Fibroblast of lung (primary cell): Measurements from ENCODE around the gene SGCA. TPM values are rescaled to one million over a fixed set of nuclear protein-coding genes. Genes with fewer than 3 reads are reported as not detected.
A peak's percentile ranks its signal among the peaks of the same experiment; 100 is the strongest.

ENCODE experiments used
- DNase-seq, 2 donors: peaks; one replicate each; pipeline versions ENCODE4 v3.0.0 to v3.0.0-alpha.2; 2010; ENCODE audit warnings: low read depth in 2 of 2
- H2AFZ ChIP-seq: 2 replicates; pipeline ENCODE4 v1.5.1; 2012; ENCODE audit warnings: low read length, control low read depth, inconsistent platforms
- H3K27ac ChIP-seq: 2 replicates; pipeline ENCODE4 v1.5.1; 2011; ENCODE audit warnings: low read length, control low read depth; ENCODE audit not compliant: insufficient read depth
- H3K27me3 ChIP-seq: 2 replicates; pipeline ENCODE4 v1.5.1; 2011; ENCODE audit warnings: mild to moderate bottlenecking, low read length; ENCODE audit not compliant: control insufficient read depth, insufficient read depth
- H3K36me3 ChIP-seq: 2 replicates; pipeline ENCODE4 v1.5.1; 2011; ENCODE audit warnings: low read length; ENCODE audit not compliant: control insufficient read depth, insufficient read depth
- H3K4me1 ChIP-seq: 2 replicates; pipeline ENCODE4 v1.5.1; 2011; ENCODE audit warnings: low read length; ENCODE audit not compliant: control insufficient read depth, insufficient read depth; ENCODE audit errors: extremely low read depth
- H3K4me2 ChIP-seq: 2 replicates; pipeline ENCODE4 v1.5.1; 2011; ENCODE audit warnings: low read length, control low read depth; ENCODE audit not compliant: insufficient read depth; ENCODE audit errors: extremely low read depth
- H3K4me3 ChIP-seq, 4 experiments: fragments of 200-600 bp in 1 of 4; sonication (generic) in 1 of 4; replicated peaks in 1 of 4; 2 replicates each; pipeline ENCODE4 v1.5.1; 2011 to 2016; ENCODE audit warnings: low read length in 4 of 4, low read depth in 3 of 4, mild to moderate bottlenecking in 3 of 4, control low read depth in 2 of 4, inconsistent platforms in 1 of 4, mixed read lengths in 1 of 4; ENCODE audit not compliant: insufficient read depth in 1 of 4; ENCODE audit errors: control extremely low read depth in 1 of 4
- H3K79me2 ChIP-seq: 2 replicates; pipeline ENCODE4 v1.5.1; 2012; ENCODE audit warnings: mild to moderate bottlenecking, low read length, inconsistent platforms; ENCODE audit not compliant: control insufficient read depth, insufficient read depth
- H3K9ac ChIP-seq: 2 replicates; pipeline ENCODE4 v1.5.1; 2011; ENCODE audit warnings: mild to moderate bottlenecking, low read length, control low read depth; ENCODE audit not compliant: insufficient read depth
- H3K9me3 ChIP-seq: 2 replicates; pipeline ENCODE4 v1.5.1; 2012; ENCODE audit warnings: low read depth, low read length; ENCODE audit not compliant: control insufficient read depth, insufficient read depth
- H4K20me1 ChIP-seq: 2 replicates; pipeline ENCODE4 v1.5.1; 2011; ENCODE audit warnings: low read length; ENCODE audit not compliant: control insufficient read depth, insufficient read depth; ENCODE audit errors: extremely low read depth
- CTCF ChIP-seq, 2 donors: IDR thresholded peaks in 1 of 2; conservative IDR thresholded peaks in 1 of 2; 1 replicate in 1 of 2; 2 replicates in 1 of 2; pipeline ENCODE4 v1.5.1; 2011 to 2012; ENCODE audit warnings: low read length in 2 of 2, control low read depth in 1 of 2, inconsistent platforms in 1 of 2, low read depth in 1 of 2, mild to moderate bottlenecking in 1 of 2
- EZH2 ChIP-seq: IDR thresholded peaks from 2 replicates; pipeline ENCODE4 v1.5.1; 2012; ENCODE audit warnings: low read length, control low read depth, mild to moderate bottlenecking; ENCODE audit errors: missing control alignments
- polyA plus RNA-seq, 2 donors: library from polyadenylated mRNA; depleted of rRNA in 1 of 2; stranded (reverse) in 1 of 2; unstranded in 1 of 2; fragments of >200 nt; gene quantifications; 2 replicates each; pipeline ENCODE4 v1.2.1, GENCODE V29; 2011 to 2012; ENCODE audit warnings: missing spikeins in 1 of 2
- total RNA-seq: library from RNA; depleted of rRNA; stranded (reverse); fragments of >200 nt; gene quantifications from 2 replicates; pipeline ENCODE4 v1.2.1, GENCODE V29; 2014

SGCA gene
- total and polyA plus RNA-seq, 2 donors (not counting 1 experiment from before 2014, with no cell fraction given), result 1.6 to 4.3 TPM

DNA sequence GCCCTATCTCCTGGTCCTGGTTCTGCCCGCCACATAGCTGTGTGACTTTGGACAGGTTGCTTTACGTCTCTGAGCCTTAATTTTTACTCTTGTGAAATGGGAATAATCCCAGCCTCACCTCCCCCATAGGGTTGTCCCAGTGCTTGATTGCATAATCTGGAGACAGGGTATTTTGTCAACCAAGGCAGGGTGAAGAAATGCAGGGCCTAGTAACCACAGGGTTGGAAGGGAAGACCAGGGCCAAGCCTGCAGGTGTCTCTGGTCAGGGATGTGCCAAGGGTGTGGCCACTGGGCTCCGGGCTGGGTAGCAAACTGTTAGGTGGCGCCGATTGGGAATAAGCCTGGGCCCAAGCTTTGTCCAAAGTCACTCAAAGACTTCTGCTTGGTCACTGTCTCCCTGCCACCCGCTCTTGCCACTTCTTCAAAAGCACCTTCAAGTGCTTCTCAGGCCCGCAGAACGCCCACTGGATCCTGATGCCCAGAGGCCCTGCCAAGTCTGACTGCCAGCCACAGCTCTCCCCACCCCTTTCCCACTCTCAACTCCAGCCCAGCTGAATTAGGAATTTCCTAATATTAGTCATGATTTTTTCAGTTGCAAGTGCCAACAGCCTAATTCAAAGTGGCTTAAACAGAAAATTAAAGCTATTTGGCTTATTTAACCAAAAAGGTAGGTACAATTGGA is 56.2 kb downstream of the SGCA start:
- peak; percentile 70 to 84 for DNase-seq
- H3K4me3 ChIP-seq, result peak overlapping the region in 1 of 4 experiments; percentile 5
- H2AFZ ChIP-seq, result no peak overlapping the region
- H3K27ac ChIP-seq, result no peak overlapping the region
- H3K4me2 ChIP-seq, result peak overlapping the region; percentile 51
- no peaks in the 10 kb centered on the region for H3K79me2 ChIP-seq
- peaks cover 32% of the 10 kb centered on the region for H3K4me1 ChIP-seq
- no peaks in the 10 kb centered on the region for H4K20me1 ChIP-seq
- no peak overlapping the region for H3K9ac ChIP-seq
- H3K36me3 ChIP-seq, result no peaks in the 10 kb centered on the region
- no peak for TF ChIP-seq CTCF (conservative IDR thresholded peaks at IDR 0.05 in 1 of 2, IDR thresholded peaks at IDR 0.05 in 1 of 2; ENCODE audit: low read depth in 1 of 2, low read length in 2 of 2)
- no peak for TF ChIP-seq EZH2
- H3K27me3 ChIP-seq, result no peaks in the 10 kb centered on the region
- no peaks in the 10 kb centered on the region for H3K9me3 ChIP-seq

GRCh38 chr17:50222922-50223321 is 57.1 kb downstream of the SGCA start:
- Histone ChIP-seq H3K4me3 (no peak overlapping the region), H3K9ac (no peak overlapping the region), H3K4me1 (peaks cover 27% of the 10 kb centered on the region), H3K27ac (no peak overlapping the region), H4K20me1 (no peaks in the 10 kb centered on the region), H3K36me3 (no peaks in the 10 kb centered on the region), H3K9me3 (no peaks in the 10 kb centered on the region), H3K27me3 (no peaks in the 10 kb centered on the region), H2AFZ (no peak overlapping the region), H3K79me2 (no peaks in the 10 kb centered on the region), H3K4me2 (no peak overlapping the region)
- DNase-seq, result no peak
- TF ChIP-seq EZH2, result no peak
- TF ChIP-seq CTCF (conservative IDR thresholded peaks at IDR 0.05 in 1 of 2, IDR thresholded peaks at IDR 0.05 in 1 of 2; ENCODE audit: low read depth in 1 of 2, low read length in 2 of 2), result no peak

Other genes with a start within 250 kb of the SGCA start
- gene DLX4, start 196.8 kb upstream of the SGCA start, total RNA-seq, result not detected in 2 replicates
- not detected in 2 replicates for gene DLX4, start 196.8 kb upstream of the SGCA start, polyA plus RNA-seq
- not detected in 2 replicates for gene DLX3, start 170.8 kb upstream of the SGCA start, total RNA-seq
- gene DLX3, start 170.8 kb upstream of the SGCA start, polyA plus RNA-seq, result not detected in 2 replicates
- 89.1 and 269 TPM in 2 replicates for gene ITGA3, start 109.9 kb upstream of the SGCA start, total RNA-seq
- gene ITGA3, start 109.9 kb upstream of the SGCA start, polyA plus RNA-seq, result 67.3 and 76.6 TPM in 2 replicates
- gene PDK2, start 70.7 kb upstream of the SGCA start, total RNA-seq, result 19.2 and 19.3 TPM in 2 replicates
- 41.0 and 44.6 TPM in 2 replicates for gene PDK2, start 70.7 kb upstream of the SGCA start, polyA plus RNA-seq
- gene SAMD14, start 35.8 kb upstream of the SGCA start, total RNA-seq, result 2.1 and 2.3 TPM in 2 replicates
- 1.4 and 3.8 TPM in 2 replicates for gene SAMD14, start 35.8 kb upstream of the SGCA start, polyA plus RNA-seq
- 41.5 and 45.5 TPM in 2 replicates for gene PPP1R9B, start 15.3 kb upstream of the SGCA start, total RNA-seq
- 22.1 and 26.0 TPM in 2 replicates for gene PPP1R9B, start 15.3 kb upstream of the SGCA start, polyA plus RNA-seq
- gene COL1A1, start 35.6 kb downstream of the SGCA start, total RNA-seq, result 577 and 584 TPM in 2 replicates
- 541 and 604 TPM in 2 replicates for gene COL1A1, start 35.6 kb downstream of the SGCA start, polyA plus RNA-seq
- under 0.01 TPM in 1 of 2 replicates, not detected in the other for gene TMEM92, start 108.5 kb downstream of the SGCA start, total RNA-seq
- gene TMEM92, start 108.5 kb downstream of the SGCA start, polyA plus RNA-seq, result 0.05 TPM in 2 replicates
- gene XYLT2, start 180.1 kb downstream of the SGCA start, total RNA-seq, result 32.9 and 43.9 TPM in 2 replicates
- 11.3 and 12.7 TPM in 2 replicates for gene XYLT2, start 180.1 kb downstream of the SGCA start, polyA plus RNA-seq
- gene MRPL27, start 207.2 kb downstream of the SGCA start, total RNA-seq, result 43.4 and 53.3 TPM in 2 replicates
- 113 and 142 TPM in 2 replicates for gene MRPL27, start 207.2 kb downstream of the SGCA start, polyA plus RNA-seq
- gene EME1, start 207.2 kb downstream of the SGCA start, total RNA-seq, result 0.51 and 2.3 TPM in 2 replicates
- gene EME1, start 207.2 kb downstream of the SGCA start, polyA plus RNA-seq, result 2.7 and 9.3 TPM in 2 replicates
- gene LRRC59, start 231.5 kb downstream of the SGCA start, total RNA-seq, result 83.2 and 88.7 TPM in 2 replicates
- 142 and 167 TPM in 2 replicates for gene LRRC59, start 231.5 kb downstream of the SGCA start, polyA plus RNA-seq